ENCODE data around the gene INSIG1. TPM values are rescaled to one million over a fixed set of nuclear protein-coding genes. Genes with fewer than 3 reads are reported as not detected.

Gene INSIG1
- total RNA-seq, 1 donor from 2014 or later, result 90.7 TPM

GRCh38 chr7:155278921-155279320 lies 18.8 kb upstream of the INSIG1 start:
- TF ChIP-seq, protein P1, sequence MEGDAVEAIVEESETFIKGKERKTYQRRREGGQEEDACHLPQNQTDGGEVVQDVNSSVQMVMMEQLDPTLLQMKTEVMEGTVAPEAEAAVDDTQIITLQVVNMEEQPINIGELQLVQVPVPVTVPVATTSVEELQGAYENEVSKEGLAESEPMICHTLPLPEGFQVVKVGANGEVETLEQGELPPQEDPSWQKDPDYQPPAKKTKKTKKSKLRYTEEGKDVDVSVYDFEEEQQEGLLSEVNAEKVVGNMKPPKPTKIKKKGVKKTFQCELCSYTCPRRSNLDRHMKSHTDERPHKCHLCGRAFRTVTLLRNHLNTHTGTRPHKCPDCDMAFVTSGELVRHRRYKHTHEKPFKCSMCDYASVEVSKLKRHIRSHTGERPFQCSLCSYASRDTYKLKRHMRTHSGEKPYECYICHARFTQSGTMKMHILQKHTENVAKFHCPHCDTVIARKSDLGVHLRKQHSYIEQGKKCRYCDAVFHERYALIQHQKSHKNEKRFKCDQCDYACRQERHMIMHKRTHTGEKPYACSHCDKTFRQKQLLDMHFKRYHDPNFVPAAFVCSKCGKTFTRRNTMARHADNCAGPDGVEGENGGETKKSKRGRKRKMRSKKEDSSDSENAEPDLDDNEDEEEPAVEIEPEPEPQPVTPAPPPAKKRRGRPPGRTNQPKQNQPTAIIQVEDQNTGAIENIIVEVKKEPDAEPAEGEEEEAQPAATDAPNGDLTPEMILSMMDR (IDR thresholded peaks at IDR 0.05), result no peak
- peak; percentile 5 for ATAC-seq
- H3K27ac ChIP-seq, result no peak overlapping the region
- no peaks in the 10 kb centered on the region for H3K36me3 ChIP-seq
- no peak overlapping the region for H3K4me3 ChIP-seq
- intact Hi-C loops (cut with DNase I), result no loop called here
- H3K27me3 ChIP-seq, result peaks cover 8% of the 10 kb centered on the region
- H3K4me1 ChIP-seq, result no peaks in the 10 kb centered on the region
- H3K9me3 ChIP-seq, result no peaks in the 10 kb centered on the region
- DNase-seq, result no peak

DNA sequence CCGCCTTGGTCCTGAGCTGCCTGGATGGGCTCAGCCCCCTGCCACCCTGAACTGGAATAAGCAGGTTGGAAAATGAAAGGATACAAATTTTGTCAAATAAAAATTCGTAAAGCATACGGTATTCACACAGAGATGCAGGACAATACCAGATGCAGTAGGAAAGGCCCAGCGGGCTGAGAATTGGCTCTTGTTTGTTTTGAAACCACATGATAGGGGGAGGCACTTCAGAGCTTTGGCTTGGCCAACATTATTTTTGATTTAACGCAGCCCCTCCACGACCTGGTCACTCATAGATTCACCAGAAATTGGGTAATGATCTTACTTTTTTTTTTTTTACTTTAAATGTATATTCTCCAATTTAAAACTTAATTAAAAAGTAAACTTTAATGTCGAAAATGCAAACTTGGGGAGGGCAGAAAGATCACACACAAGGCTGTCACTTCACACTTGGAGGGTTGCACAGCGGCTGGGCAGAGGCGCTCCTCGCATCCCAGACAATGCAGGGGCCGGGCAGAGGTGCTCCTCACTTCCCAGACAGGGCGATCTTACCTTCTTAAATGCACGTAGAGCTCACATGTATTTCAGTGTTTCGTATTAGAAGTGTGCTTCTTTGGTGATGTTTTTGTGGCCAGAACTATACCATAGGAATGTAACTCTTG lies 17.8 kb upstream of the INSIG1 start:
- no peaks in the 10 kb centered on the region for H3K9me3 ChIP-seq
- peaks cover 8% of the 10 kb centered on the region for H3K27me3 ChIP-seq
- H3K27ac ChIP-seq, result no peak overlapping the region
- H3K36me3 ChIP-seq, result no peaks in the 10 kb centered on the region
- H3K4me1 ChIP-seq, result no peaks in the 10 kb centered on the region
- no peak overlapping the region for H3K4me3 ChIP-seq
- ATAC-seq (no peak), DNase-seq (no peak)
- intact Hi-C loops (cut with DNase I), result no loop called here
- TF ChIP-seq, protein P1 (IDR thresholded peaks at IDR 0.05), result no peak

DNA sequence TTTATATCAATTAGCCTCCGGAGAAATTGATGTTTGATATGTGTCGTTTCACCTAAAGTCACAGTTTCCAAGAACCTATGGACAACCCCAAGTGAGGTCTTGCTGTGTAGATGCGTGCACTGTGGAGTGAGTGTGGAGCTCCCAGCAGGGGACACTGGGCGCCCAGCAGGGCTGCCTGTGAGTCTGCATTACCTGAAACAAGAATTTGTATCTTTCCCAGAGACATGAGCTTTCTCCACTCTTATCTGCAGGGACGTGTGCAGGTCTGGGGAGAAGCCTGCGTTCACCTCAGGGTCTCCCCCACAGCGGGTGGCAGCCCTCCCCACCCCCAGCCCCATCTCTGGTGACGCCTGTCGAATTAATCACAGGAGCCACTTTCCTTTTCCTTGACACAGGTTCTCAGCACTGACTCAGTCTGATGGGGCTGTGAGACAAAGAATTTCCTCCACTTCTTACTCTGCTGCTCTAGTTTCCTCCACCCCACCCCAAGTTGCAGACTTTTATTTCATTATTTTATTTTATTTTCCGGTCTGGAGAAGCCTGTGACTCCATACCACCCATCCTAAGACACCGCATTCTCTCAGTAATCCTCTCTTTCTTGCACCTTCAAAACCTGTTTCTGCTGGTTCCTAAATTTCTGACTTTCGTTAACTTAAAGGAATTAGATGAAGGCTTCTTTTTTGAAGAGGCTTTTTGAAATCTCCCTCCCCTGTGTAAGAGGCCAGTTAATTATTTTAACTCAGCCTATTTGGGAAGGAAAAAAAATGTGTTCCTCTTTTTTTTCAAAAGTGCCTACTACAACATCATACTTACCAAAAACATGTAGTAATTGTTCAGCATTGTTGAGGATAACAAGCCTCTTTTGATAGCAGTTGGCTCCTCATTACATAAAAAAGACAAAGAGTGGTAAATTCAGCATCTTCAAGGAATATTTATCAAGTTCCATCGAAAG lies 17.0 kb upstream of the INSIG1 start:
- Histone ChIP-seq H3K36me3 (no peaks in the 10 kb centered on the region), H3K4me3 (no peak overlapping the region), H3K9me3 (no peaks in the 10 kb centered on the region), H3K27ac (no peak overlapping the region), H3K27me3 (peaks cover 8% of the 10 kb centered on the region), H3K4me1 (no peaks in the 10 kb centered on the region)
- intact Hi-C loops (cut with DNase I), result no loop called here
- TF ChIP-seq, protein P1 (IDR thresholded peaks at IDR 0.05), result no peak
- ATAC-seq (no peak), DNase-seq (no peak)

- H3K36me3 ChIP-seq, result no peaks in the 10 kb centered on the region
- H3K9me3 ChIP-seq, result no peaks in the 10 kb centered on the region
- peaks cover 8% of the 10 kb centered on the region for H3K27me3 ChIP-seq
- TF ChIP-seq, protein P1 (IDR thresholded peaks at IDR 0.05), result no peak
- ATAC-seq (peak; percentile 12), DNase-seq (no peak)
- no peak overlapping the region for H3K4me3 ChIP-seq
- no peaks in the 10 kb centered on the region for H3K4me1 ChIP-seq
- no peak overlapping the region for H3K27ac ChIP-seq
- intact Hi-C loops (cut with DNase I), result no loop called here
Measured at GRCh38 chr7:155281398-155281969, 16.2 kb upstream of the INSIG1 start.

DNA sequence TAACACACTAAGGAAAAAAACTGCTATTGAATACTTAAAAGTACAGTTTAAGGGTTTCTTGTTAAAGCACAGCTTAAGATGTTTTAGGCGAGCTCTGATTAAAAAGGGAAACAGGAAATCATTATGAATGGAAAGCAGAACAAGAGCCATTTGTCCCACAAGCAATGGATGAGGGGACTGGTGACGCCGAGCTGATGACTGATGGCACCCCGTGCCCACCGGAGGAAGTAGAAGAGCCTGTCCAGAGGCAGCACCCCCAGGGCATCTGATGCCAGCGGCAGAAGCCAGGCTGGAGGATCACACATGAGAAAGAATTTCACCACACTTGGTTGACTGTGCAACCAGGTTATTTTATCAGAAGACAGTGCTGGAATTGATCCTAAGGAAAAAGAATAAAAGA lies 15.0 kb upstream of the INSIG1 start:
- no peaks in the 10 kb centered on the region for H3K9me3 ChIP-seq
- TF ChIP-seq, protein P1 (IDR thresholded peaks at IDR 0.05), result no peak
- peak; percentile 76 for ATAC-seq
- intact Hi-C loops (cut with DNase I), result no loop called here
- no peaks in the 10 kb centered on the region for H3K4me1 ChIP-seq
- peaks cover 8% of the 10 kb centered on the region for H3K27me3 ChIP-seq
- no peaks in the 10 kb centered on the region for H3K36me3 ChIP-seq
- DNase-seq, result peak; percentile 73
- H3K27ac ChIP-seq, result no peak overlapping the region
- no peak overlapping the region for H3K4me3 ChIP-seq

Measured in upper lobe of right lung (tissue), 1 donor.